Measurements from ENCODE around the gene SLX4IP. TPM values are rescaled to one million over a fixed set of nuclear protein-coding genes. Genes with fewer than 3 reads are reported as not detected.

SLX4IP gene
- total RNA-seq, 1 donor from 2014 or later: 3.0 TPM

DNA sequence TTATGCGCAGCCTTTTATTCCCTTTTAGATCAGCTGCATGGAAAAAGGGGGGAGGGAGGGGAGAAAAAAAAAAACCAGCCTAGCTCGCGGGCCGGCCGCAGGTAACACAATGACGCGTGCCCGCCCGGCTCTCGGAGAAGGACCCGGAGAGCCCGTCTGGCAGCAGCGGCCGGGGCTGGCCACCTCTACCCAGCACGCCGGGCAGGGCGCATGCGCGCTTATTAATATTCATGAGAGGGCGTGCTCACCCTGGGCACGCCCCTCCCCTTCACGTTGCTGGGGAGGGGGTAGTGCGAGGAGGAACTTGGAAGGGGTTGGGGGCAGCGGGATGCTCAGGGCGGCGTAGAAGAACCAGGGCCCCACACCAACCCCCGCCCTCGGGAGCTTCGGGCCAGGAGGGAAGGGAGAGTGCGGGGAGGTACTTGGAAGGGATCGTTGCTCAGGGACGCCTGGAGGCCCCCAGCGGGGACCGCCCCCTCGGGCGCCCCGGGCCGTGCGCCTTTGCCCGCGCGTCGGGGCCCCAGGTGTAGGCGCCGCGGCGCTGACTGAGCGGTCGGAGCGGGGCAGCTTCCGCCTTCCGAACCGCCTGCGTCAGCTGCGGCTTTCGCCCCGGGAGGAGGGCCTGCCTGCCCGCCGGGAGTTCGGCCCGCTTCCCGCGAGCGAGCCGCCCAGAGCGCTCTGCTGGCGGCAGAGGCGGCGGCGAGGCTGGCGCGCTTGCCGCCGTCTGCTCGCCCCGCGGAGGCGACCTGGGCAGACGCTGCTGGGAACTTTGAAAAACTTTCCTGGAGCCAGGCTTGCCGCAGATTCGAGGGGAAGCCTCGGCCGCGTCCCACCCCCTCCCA is 239.0 kb downstream of the SLX4IP start, which contains the start of gene JAG1:
TSS of gene JAG1 (minus strand) at position 158 of the 842 bp plus-strand sequence. CDS start 469 bp downstream, outside the sequence.
- peak; percentile 98 for DNase-seq (ENCODE audit: low spot score)

DNA sequence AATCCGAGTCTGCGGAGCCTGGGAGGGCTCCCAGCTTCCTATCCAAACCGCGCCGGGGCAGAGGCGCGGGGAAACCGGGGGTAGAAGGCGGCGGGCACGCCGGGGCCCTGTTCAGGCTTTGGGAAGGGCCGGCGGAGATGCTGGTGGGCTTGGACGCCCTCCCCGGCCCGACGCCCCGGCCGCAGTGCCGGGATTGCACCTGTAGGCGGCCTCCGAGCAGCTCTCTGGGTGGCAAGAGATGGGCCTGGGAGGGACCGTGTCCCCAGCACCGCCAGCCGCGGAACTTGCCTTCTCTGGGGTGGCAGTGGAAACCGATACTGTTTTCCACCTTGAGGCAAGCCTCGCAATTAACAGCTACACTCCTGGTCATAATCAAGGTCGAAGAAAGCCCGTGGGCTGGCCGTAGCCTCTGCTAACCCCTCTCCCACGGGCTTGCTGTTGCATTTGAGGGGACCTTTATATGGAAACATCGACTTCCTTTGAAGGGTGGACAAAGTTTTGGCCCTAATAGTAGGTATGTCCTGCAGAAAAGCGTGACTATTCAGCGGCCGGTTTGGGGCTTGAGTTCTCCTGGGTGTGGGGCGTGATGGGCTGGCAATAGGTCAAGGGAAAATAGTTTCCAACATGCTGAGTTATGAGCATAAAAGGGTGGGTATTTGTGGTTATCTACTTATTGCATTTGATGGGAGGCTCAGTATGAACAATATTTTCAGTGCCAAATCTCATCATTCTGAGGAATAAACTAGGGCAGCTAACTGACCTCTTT is 239.8 kb downstream of the SLX4IP start:
- DNase-seq (ENCODE audit: low spot score): peak; percentile 93

- DNase-seq (ENCODE audit: low spot score): no peak
Observed at GRCh38 chr20:10675450-10675848, 240.3 kb downstream of the SLX4IP start.

DNA sequence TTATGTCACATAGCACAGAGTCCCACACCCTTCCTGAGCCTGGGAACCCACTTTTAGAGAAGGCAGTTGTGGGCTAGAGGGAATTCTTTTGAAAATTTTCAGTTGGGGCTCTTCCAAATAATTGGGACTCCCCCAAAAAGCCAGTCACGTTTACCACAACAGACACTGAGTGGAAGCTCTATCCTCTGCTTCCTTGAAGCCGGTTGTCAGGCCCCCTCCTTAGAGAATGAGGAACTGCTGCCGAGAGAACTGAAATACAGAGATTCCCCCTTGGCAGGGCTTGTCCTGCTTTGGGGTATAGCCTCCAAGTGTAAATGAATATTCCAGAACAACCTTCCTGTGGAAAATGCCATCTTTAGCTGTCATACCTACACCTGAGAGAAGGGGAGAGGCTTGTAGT is 241.4 kb downstream of the SLX4IP start:
- DNase-seq (ENCODE audit: low spot score): no peak

Small RNA genes lying within 50 kb of the gene (microRNA-seq; reads per million reads assigned to microRNA genes)
- gene MIR6870 (ENCODE audit: borderline number of aligned reads): not detected

Other genes with a start within 250 kb of the SLX4IP start
- 0.29 TPM for gene SNAP25, start 216.5 kb upstream of the SLX4IP start, total RNA-seq
- gene MKKS, start 1.1 kb upstream of the SLX4IP start, total RNA-seq: 14.4 TPM
- gene JAG1, start 238.7 kb downstream of the SLX4IP start, total RNA-seq: 96.7 TPM